ENCODE results near the gene ICAM3. TPM values are rescaled to one million over a fixed set of nuclear protein-coding genes. Genes with fewer than 3 reads are reported as not detected.
A peak's percentile ranks its signal among the peaks of the same experiment; 100 is the strongest.
"Not testable (repeated sequence)": the region's sequence is repeated elsewhere in the genome, so short reads cannot be mapped to it uniquely, and the experiment has no call there.

The ICAM3 gene
- total RNA-seq, 1 donor from 2014 or later: 15.3 TPM

- Mint-ChIP-seq H3K27me3 (ENCODE audit: low read depth) (no peaks in the 10 kb centered on the region), H3K4me1 (ENCODE audit: low read depth) (peaks cover 17% of the 10 kb centered on the region), H3K27ac (ENCODE audit: unreplicated experiment) (peak overlapping the region; percentile 92), H3K36me3 (ENCODE audit: low read depth) (peaks cover 8% of the 10 kb centered on the region), H3K4me3 (ENCODE audit: unreplicated experiment) (peak overlapping the region; percentile 92), H3K9me3 (ENCODE audit: low read depth) (no peaks in the 10 kb centered on the region)
- no peak for TF ChIP-seq CTCF (IDR thresholded peaks at IDR 0.05)
- no peak for DNase-seq (ENCODE audit: low spot score)
These were observed 40.5 kb upstream of the ICAM3 start for GRCh38 chr19:10379880-10380312.

GRCh38 chr19:10378124-10378523, 38.7 kb upstream of the ICAM3 start:
- DNase-seq (ENCODE audit: low spot score): no peak
- H3K9me3 Mint-ChIP-seq (ENCODE audit: low read depth): no peaks in the 10 kb centered on the region
- no peak overlapping the region for H3K4me3 Mint-ChIP-seq (ENCODE audit: unreplicated experiment)
- no peak overlapping the region for H3K27ac Mint-ChIP-seq (ENCODE audit: unreplicated experiment)
- no peaks in the 10 kb centered on the region for H3K27me3 Mint-ChIP-seq (ENCODE audit: low read depth)
- TF ChIP-seq CTCF (IDR thresholded peaks at IDR 0.05): no peak
- peaks cover 17% of the 10 kb centered on the region for H3K4me1 Mint-ChIP-seq (ENCODE audit: low read depth)
- H3K36me3 Mint-ChIP-seq (ENCODE audit: low read depth): peaks cover 14% of the 10 kb centered on the region

- H3K4me3 Mint-ChIP-seq (ENCODE audit: unreplicated experiment): not testable (repeated sequence)
These were observed 37.8 kb upstream of the ICAM3 start for GRCh38 chr19:10377140-10377640.

GRCh38 chr19:10374931-10375330, 35.5 kb upstream of the ICAM3 start:
- Mint-ChIP-seq H3K27ac (ENCODE audit: unreplicated experiment) (no peak overlapping the region), H3K9me3 (ENCODE audit: low read depth) (no peaks in the 10 kb centered on the region)

More at GRCh38 chr19:10377140-10377640, 37.8 kb upstream of the ICAM3 start:
- H3K36me3 Mint-ChIP-seq (ENCODE audit: low read depth): peaks cover 14% of the 10 kb centered on the region
- H3K27me3 Mint-ChIP-seq (ENCODE audit: low read depth); DNase-seq (ENCODE audit: low spot score); H3K27ac Mint-ChIP-seq (ENCODE audit: unreplicated experiment); H3K9me3 Mint-ChIP-seq (ENCODE audit: low read depth): not testable (repeated sequence)
- H3K4me1 Mint-ChIP-seq (ENCODE audit: low read depth): peaks cover 17% of the 10 kb centered on the region

GRCh38 chr19:10372690-10373089, 33.3 kb upstream of the ICAM3 start:
- H3K9me3 Mint-ChIP-seq (ENCODE audit: low read depth): peaks cover 2% of the 10 kb centered on the region
- peaks cover 29% of the 10 kb centered on the region for H3K36me3 Mint-ChIP-seq (ENCODE audit: low read depth)
- no peaks in the 10 kb centered on the region for H3K4me1 Mint-ChIP-seq (ENCODE audit: low read depth)
- no peaks in the 10 kb centered on the region for H3K27me3 Mint-ChIP-seq (ENCODE audit: low read depth)
- no peak for TF ChIP-seq CTCF (IDR thresholded peaks at IDR 0.05)
- H3K4me3 Mint-ChIP-seq (ENCODE audit: unreplicated experiment): no peak overlapping the region
- no peak overlapping the region for H3K27ac Mint-ChIP-seq (ENCODE audit: unreplicated experiment)
- DNase-seq (ENCODE audit: low spot score): no peak

More at GRCh38 chr19:10374931-10375330, 35.5 kb upstream of the ICAM3 start:
- peaks cover 15% of the 10 kb centered on the region for H3K36me3 Mint-ChIP-seq (ENCODE audit: low read depth)
- no peak for DNase-seq (ENCODE audit: low spot score)
- H3K27me3 Mint-ChIP-seq (ENCODE audit: low read depth): no peaks in the 10 kb centered on the region
- TF ChIP-seq CTCF (IDR thresholded peaks at IDR 0.05): no peak
- H3K4me3 Mint-ChIP-seq (ENCODE audit: unreplicated experiment): no peak overlapping the region
- peaks cover 6% of the 10 kb centered on the region for H3K4me1 Mint-ChIP-seq (ENCODE audit: low read depth)

All from chondrocyte (in vitro differentiated cells).